GM19239 (cell line): Measurements from ENCODE around the gene TXNDC11.

Experiments
- DNase-seq: peaks from one replicate; pipeline ENCODE4 v3.0.0; 2011; ENCODE audit warnings: low spot score; ENCODE audit not compliant: insufficient read length
- FAIRE-seq: peaks from 2 replicates; lab custom pipeline; 2011; peaks lifted over from hg19 to GRCh38; lab: Jason Lieb, UNC

TXNDC11 gene

DNA sequence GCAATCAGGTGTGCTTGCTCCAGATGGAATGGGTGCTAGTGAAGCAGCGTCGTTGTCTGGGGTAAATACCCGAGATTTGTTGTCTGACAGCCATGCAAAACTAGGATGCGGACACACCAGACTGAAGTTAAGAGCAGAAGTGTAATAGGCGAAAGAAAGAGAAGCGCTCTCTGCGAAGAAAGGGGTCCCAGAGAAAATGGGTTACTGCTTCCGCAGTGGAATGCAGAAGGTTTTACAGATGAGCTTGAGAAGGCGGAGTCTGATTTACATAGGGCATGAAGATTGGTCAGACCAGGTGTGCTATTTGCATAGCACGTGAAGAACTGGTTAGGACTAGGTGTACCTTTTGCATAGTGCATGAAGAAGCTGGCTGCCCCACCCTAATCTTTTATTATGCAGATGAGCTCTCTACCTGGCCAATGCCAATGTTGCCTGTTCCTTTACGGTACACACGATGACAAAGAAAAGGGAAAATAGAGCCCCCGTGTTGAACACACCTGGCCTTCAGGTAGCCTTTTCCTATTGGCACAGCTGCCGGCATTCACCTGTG lies 106.4 kb downstream of the TXNDC11 start:
- DNase-seq (no peak), FAIRE-seq (no peak)

DNA sequence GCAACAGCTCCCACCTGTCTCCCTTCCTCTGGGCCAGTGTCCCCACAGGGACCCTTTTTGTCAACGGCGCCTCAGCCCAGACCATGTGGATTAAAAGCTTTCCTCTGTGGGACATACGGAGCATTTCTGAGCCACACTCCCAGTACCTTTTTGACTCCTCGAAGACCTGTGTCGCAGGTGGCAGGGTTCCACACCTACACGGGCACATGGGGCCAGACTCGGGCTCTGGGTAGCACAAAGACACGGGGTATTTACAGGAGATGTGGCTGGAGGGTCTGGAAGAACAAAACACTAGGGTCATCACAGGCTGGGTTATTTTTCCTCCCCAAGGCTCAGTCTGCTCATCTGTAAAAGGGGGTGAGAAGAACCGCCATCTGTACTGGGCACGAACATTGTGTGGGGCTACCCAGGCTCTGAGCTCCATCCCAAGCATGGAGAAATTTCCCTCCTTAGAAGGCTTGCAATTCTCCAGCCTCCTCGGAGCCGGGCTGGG lies 106.9 kb downstream of the TXNDC11 start:
- no peak for DNase-seq
- no peak for FAIRE-seq

DNA sequence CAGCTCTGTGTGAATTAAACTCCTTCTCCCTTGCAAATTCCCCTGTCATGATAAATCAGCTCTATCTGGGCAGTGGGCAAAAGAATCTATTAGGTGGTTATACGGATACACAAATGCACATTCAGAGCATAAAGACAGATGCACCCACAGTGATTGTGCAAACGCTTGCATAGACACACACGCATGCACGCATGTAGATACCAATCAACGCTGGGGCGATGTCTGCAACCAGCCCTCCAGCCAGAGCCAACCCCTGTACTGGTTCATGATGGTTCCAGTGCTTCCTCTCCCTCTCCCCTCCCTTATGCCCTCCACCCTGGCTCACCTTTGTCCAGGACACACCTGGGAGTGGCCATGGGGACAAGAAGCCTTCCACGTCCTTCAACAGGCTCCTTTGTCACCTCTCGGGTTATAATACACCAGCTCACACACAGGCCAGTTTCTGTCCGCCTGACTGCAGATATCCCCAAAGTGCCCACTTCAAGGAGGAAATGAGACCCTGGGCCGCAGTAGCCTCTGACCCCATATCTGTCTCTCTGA lies 107.5 kb downstream of the TXNDC11 start:
- no peak for DNase-seq
- no peak for FAIRE-seq

DNA sequence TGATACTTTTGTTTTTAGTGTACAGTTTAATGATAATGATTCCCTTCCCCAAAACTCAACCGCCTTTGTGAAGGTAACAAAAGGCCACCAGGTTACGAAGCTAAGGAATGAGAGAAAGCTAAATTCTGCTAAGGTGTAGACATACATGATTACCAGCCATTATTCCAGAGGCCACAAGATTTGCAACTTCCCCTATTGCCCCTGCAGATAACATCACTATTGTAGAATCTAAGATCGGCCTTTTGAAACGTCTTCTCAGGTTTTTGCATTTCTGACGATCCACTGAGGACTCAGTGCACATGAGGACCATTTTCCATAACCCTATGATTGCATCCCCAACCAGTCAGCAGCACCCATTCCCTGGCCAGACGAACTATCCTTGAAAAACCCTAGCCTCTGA lies 108.3 kb downstream of the TXNDC11 start:
- FAIRE-seq (no peak), DNase-seq (no peak)

DNA sequence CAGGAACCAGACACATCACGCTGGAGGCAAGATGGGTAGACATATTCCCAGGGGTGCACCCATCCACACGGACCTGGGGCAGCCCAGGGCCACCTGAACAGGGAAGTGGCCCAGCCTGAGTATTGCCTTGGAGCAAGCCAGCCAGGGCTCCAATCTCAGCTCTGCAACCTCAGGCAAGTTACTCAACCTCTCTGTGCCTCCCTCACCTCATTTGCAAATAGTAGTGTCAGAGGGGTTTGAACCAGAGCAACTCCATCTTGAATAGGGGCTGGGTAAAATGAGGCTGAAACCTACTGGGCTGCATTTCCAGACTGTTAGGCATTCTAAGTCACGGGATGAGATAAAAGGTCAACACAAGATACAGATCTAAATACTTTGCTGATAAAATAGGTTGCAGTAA lies 109.5 kb downstream of the TXNDC11 start:
- DNase-seq (no peak), FAIRE-seq (no peak)

DNA sequence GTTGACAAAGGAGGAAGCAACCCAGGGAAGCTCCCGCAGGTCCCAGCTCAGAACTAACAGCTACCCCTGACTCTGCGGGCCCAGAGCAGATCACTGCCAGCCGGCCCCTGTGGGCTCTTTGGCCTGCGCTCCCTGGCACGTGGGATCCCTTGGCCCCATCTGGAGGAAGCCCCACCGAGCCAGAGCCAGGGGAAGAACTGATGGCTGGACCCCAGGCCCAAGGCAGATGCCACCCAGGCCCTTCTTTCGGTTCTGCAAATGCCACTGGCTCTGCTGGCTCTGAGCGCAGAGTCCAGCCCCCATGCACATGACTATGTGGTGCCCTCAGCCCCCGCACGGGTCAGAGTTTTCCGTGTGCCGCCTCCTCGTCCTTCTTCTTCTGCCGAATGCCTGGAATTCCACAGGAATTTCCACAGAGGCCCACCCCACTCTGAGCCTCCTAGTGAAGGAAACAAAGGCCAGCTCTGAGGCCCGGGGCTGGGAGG lies 110.2 kb downstream of the TXNDC11 start:
- FAIRE-seq (no peak), DNase-seq (no peak)

DNA sequence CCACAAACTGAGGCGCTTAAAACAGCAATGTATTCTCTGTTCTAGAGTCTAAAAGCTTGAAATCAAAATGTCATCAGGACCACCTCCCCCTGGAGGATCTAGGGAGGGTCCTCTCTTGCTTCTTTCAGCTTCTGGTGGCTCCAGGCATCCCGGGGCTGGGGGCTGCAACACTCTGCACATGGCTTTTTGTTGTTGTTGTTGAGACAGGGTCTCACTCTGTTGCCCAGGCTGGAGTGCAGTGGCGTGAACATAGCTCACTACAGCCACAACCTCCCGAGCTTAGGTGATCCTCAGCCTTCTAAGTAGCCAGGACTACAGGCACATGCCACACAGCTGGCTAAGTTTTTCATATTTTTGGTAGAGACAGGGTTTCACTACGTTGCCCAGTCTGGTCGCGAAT lies 111.4 kb downstream of the TXNDC11 start:
- DNase-seq (no peak), FAIRE-seq (no peak)

DNA sequence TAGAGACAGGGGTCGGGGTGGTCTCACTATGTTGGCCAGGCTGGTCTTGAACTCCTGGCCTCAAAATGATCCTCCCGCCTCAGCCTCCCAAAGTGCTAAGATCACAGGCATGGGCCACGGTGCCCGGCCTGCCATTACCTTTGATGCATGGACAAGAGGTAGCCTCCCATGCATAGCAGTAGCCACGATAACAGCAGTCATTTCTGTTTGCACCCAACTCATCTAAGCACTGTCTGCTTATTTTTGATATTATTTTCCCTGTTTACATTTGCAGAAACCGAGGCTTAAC lies 111.9 kb downstream of the TXNDC11 start:
- FAIRE-seq (no peak), DNase-seq (no peak)

DNA sequence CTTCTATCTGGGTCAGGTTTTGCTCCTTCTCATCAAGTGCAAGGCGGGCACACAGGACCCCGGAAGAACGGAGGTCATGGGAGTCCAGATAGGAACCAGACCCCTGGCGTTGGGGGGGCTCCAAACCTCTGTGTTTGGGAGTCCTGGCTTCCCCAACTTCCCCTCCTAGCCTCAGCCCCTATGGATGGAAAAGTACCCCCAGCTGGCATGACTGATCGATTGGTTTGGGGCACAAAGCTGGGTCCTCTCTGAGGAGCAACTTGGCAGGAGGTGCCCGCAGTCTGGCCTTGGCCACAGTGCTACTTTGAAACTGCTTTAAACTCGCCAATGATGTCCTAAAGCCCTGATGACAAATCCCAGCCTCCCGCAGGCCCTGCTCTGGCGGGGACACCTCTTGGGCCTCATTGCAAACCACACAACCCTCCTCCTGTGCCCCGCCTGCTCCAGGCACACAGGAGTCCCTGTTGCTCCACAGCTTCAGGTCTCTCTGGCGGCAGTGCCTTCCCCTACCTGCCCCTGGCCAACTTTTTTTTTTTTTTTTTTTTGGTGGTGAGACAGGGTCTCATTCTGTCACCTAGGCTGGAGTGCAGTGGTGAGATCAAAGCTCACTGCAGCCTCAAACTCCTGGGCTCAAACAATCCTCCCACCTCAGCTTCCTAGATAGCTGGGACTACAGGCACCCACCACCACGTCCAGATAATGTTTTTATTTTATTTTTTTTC lies 112.5 kb downstream of the TXNDC11 start:
- DNase-seq (no peak), FAIRE-seq (no peak)
